Transverse colon (tissue), 4 donors: ENCODE data around the gene PIMREG. TPM values are rescaled to one million over a fixed set of nuclear protein-coding genes. Genes with fewer than 3 reads are reported as not detected.

Source experiments
- DNase-seq: peaks from one replicate; pipeline ENCODE4 v3.0.0-alpha.2; 2019
- H3K27ac ChIP-seq, 4 donors: fragments of 200-600 bp; sonication (generic); 2 replicates each; pipeline ENCODE4 v1.5.1; 2016 to 2018; ENCODE audit warnings: inconsistent platforms in 4 of 4
- H3K27me3 ChIP-seq: fragments of 200-600 bp; sonication (generic); 2 replicates; pipeline ENCODE4 v1.5.1; 2017; ENCODE audit warnings: inconsistent platforms
- H3K36me3 ChIP-seq, 4 donors: fragments of 200-600 bp; sonication (generic); 2 replicates each; pipeline ENCODE4 v1.5.1; 2017 to 2019; ENCODE audit warnings: inconsistent platforms in 4 of 4
- H3K4me1 ChIP-seq, 4 donors: fragments of 200-600 bp; sonication (generic); 2 replicates each; pipeline ENCODE4 v1.5.1; 2017 to 2020; ENCODE audit warnings: inconsistent platforms in 4 of 4
- H3K4me3 ChIP-seq, 4 donors: fragments of 200-600 bp; sonication (generic); 1 replicate in 1 of 4; 2 replicates in 3 of 4; pipeline versions ENCODE4 v1.5.1 to v1.6.1; 2017 to 2019; ENCODE audit warnings: inconsistent platforms in 4 of 4
- H3K9me3 ChIP-seq, 2 donors: fragments of 200-600 bp; sonication (generic); 2 replicates each; pipeline ENCODE4 v1.5.1; 2017 to 2019; ENCODE audit warnings: inconsistent platforms in 2 of 2
- CTCF ChIP-seq, 5 experiments: fragments of 200-600 bp in 3 of 5; fragments of 450-650 bp in 2 of 5; sonication (generic) in 3 of 5; IDR thresholded peaks; 1 replicate in 2 of 5; 2 replicates in 3 of 5; pipeline ENCODE4 v1.5.1; 2016 to 2017; ENCODE audit warnings: antibody characterized with exemption in 5 of 5, inconsistent platforms in 3 of 5, mild to moderate bottlenecking in 2 of 5, moderate library complexity in 1 of 5
- EP300 ChIP-seq: sonication (generic); formaldehyde crosslinking; IDR thresholded peaks from one replicate; pipeline ENCODE4 v1.6.1; 2017; ENCODE audit warnings: antibody characterized with exemption, low read depth
- POLR2A ChIP-seq: fragments of 450-650 bp; IDR thresholded peaks from one replicate; pipeline ENCODE4 v1.6.1; 2016; ENCODE audit warnings: antibody characterized with exemption, mild to moderate bottlenecking, moderate library complexity
- POLR2AphosphoS5 ChIP-seq, 3 donors: sonication (generic); formaldehyde crosslinking; IDR thresholded peaks; one replicate each; pipeline ENCODE4 v1.6.1; 2016; ENCODE audit warnings: antibody characterized with exemption in 3 of 3
- WGBS, 2 donors: methylation state at CpG; one replicate each; pipeline ENCODE4 v1.1.5; 2018; ENCODE audit warnings: low coverage in 1 of 2; 5-methylcytosine and 5-hydroxymethylcytosine counted together
- in situ Hi-C, 4 donors: fragments of 200-750 bp; cut with MboI; loops; one replicate each; pipeline versions ENCODE4 v1.15.0 to v1.15.1; 2017; ENCODE audit warnings: low sequenced_read_pairs in 3 of 4, low pct_ligation_motif_present in 1 of 4, low pct_unique_long_range_greater_than_20kb in 1 of 4
- intact Hi-C: fragments of 100-400 bp; cut with DNase I; formaldehyde crosslinking; loops from one replicate; pipeline ENCODE4 v1.15.1; 2023; ENCODE audit warnings: low total_unique reads
- total RNA-seq, 4 donors: library from RNA; depleted of rRNA; stranded (reverse); fragments of >200 nt; gene quantifications; one replicate each; pipeline ENCODE4 v1.1.0, GENCODE V29; 2016

Gene PIMREG
- total RNA-seq = 1 to 10 TPM in 1 of 4 donors, under 1 TPM in 2, not detected in 1; 0.41 to 8.4 (median 0.79) TPM

GRCh38 chr17:6443692-6444570, at the start of gene PIMREG:
TSS of gene PIMREG (plus strand) at chr17:6444455. CDS start at chr17:6445111, 656 bp downstream.
- intact Hi-C loops (no loop called here), in situ Hi-C loops (no loop called here)
- Histone ChIP-seq H3K9me3 (no peaks in the 10 kb centered on the region), H3K36me3 (no peaks in the 10 kb centered on the region), H3K4me1 (peaks cover 0 to 16% (median 14%) of the 10 kb centered on the region in 4 donors), H3K27me3 (peaks cover 7% of the 10 kb centered on the region), H3K27ac (peak within 1 kb of the TSS; percentile 69 to 78 (median 71)), H3K4me3 (peak within 1 kb of the TSS; percentile 36 to 70 (median 47))
- WGBS, 2 donors = 0 to 2% methylated on average over 1 to 56 of the region's 62 CpGs
- TF ChIP-seq POLR2AphosphoS5 (IDR thresholded peaks at IDR 0.05) (peak in 2 of 3 donors; percentile 30 to 33), POLR2A (no peak), EP300 (no peak), CTCF (IDR thresholded peaks at IDR 0.05) (no peak)
- peak; percentile 94 for DNase-seq

- TF ChIP-seq POLR2AphosphoS5 (IDR thresholded peaks at IDR 0.05) (no peak), EP300 (no peak), CTCF (IDR thresholded peaks at IDR 0.05) (no peak), POLR2A (no peak)
- H3K9me3 ChIP-seq = no peaks in the 10 kb centered on the region
- in situ Hi-C loops = no loop called here
- H3K36me3 ChIP-seq = no peaks in the 10 kb centered on the region
- H3K4me1 ChIP-seq = no peaks in the 10 kb centered on the region
- H3K4me3 ChIP-seq = no peak overlapping the region
- WGBS, 2 donors = 26 to 57% methylated on average over 2 of the region's 2 CpGs
- intact Hi-C loops = no loop called here
- DNase-seq = no peak
- H3K27ac ChIP-seq = no peak overlapping the region
- H3K27me3 ChIP-seq = peaks cover 21% of the 10 kb centered on the region
Measured at GRCh38 chr17:6398955-6399354, 45.3 kb upstream of the PIMREG start.

GRCh38 chr17:6402258-6402657, 42.0 kb upstream of the PIMREG start:
- TF ChIP-seq POLR2AphosphoS5 (IDR thresholded peaks at IDR 0.05) (no peak), POLR2A (no peak), CTCF (IDR thresholded peaks at IDR 0.05) (no peak), EP300 (no peak)
- intact Hi-C loops (no loop called here), in situ Hi-C loops (no loop called here)
- DNase-seq = no peak
- Histone ChIP-seq H3K27me3 (peaks cover 15% of the 10 kb centered on the region), H3K4me3 (no peak overlapping the region), H3K4me1 (no peaks in the 10 kb centered on the region), H3K36me3 (no peaks in the 10 kb centered on the region), H3K9me3 (no peaks in the 10 kb centered on the region), H3K27ac (no peak overlapping the region)
- WGBS, 2 donors = 70 to 79% methylated on average over 6 of the region's 6 CpGs

- Histone ChIP-seq H3K27me3 (peaks cover 18% of the 10 kb centered on the region), H3K9me3 (no peaks in the 10 kb centered on the region), H3K4me3 (no peak overlapping the region), H3K36me3 (no peaks in the 10 kb centered on the region), H3K4me1 (no peaks in the 10 kb centered on the region), H3K27ac (no peak overlapping the region)
- intact Hi-C loops (no loop called here), in situ Hi-C loops (no loop called here)
- 55 to 59% methylated on average over 2 to 6 of the region's 6 CpGs for WGBS, 2 donors
- DNase-seq = no peak
- TF ChIP-seq POLR2A (no peak), EP300 (no peak), CTCF (IDR thresholded peaks at IDR 0.05) (no peak), POLR2AphosphoS5 (IDR thresholded peaks at IDR 0.05) (no peak)
Measured at GRCh38 chr17:6408276-6408675, 36.0 kb upstream of the PIMREG start.
